Testis (tissue), 2 donors: Measurements from ENCODE around the gene MEGF9.

Source experiments
- POLR2A ChIP-seq: fragments of 450-650 bp; IDR thresholded peaks from one replicate; pipeline ENCODE4 v1.6.1; 2017; ENCODE audit warnings: antibody characterized with exemption, mild to moderate bottlenecking, moderate library complexity
- TF ChIP-seq, protein P1 (sequence below), 3 experiments: fragments of 450-650 bp in 2 of 3; fragments of 200-600 bp in 1 of 3; sonication (generic) in 1 of 3; IDR thresholded peaks; one replicate each; pipeline ENCODE4 v1.5.1; 2016 to 2019; ENCODE audit warnings: antibody characterized with exemption in 3 of 3, mild to moderate bottlenecking in 2 of 3, moderate library complexity in 1 of 3

DNA sequence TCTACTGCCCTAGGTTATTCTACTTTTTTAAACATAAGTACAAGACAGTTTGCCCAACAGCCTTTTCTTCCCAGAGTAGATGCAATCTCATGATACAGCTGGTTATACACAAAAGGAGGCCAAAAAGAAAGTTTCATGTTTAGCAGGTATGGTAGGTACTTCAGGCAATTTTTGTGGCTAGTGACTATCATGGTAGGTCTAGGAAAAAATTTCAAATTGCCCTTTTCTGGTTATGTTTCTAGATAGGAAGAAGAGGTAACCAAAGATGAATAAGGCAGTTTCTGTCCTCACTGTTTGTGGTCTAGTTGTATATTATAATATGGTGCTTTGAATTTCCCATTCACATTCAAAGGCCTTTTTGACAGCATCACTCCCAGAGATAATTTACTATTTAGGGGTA is 19.7 kb downstream of the MEGF9 start:
- TF ChIP-seq POLR2A, result no peak
- TF ChIP-seq, protein P1, sequence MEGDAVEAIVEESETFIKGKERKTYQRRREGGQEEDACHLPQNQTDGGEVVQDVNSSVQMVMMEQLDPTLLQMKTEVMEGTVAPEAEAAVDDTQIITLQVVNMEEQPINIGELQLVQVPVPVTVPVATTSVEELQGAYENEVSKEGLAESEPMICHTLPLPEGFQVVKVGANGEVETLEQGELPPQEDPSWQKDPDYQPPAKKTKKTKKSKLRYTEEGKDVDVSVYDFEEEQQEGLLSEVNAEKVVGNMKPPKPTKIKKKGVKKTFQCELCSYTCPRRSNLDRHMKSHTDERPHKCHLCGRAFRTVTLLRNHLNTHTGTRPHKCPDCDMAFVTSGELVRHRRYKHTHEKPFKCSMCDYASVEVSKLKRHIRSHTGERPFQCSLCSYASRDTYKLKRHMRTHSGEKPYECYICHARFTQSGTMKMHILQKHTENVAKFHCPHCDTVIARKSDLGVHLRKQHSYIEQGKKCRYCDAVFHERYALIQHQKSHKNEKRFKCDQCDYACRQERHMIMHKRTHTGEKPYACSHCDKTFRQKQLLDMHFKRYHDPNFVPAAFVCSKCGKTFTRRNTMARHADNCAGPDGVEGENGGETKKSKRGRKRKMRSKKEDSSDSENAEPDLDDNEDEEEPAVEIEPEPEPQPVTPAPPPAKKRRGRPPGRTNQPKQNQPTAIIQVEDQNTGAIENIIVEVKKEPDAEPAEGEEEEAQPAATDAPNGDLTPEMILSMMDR (IDR thresholded peaks at IDR 0.05), result no peak
